ENCODE data around the gene SHISAL1. TPM values are rescaled to one million over a fixed set of nuclear protein-coding genes. Genes with fewer than 3 reads are reported as not detected.

Gene SHISAL1
- total and polyA plus RNA-seq, 2 donors (not counting 3 experiments of a cell fraction or from before 2014, with no cell fraction given): 0.01 to 0.07 TPM

GRCh38 chr22:44342347-44342956 lies 29.7 kb upstream of the SHISAL1 start:
- Histone ChIP-seq H3K4me1 (ENCODE audit: control insufficient read depth, extremely low read depth, insufficient read depth, low read length) (no peaks in the 10 kb centered on the region), H3K36me3 (ENCODE audit: control insufficient read depth in 2 of 2, extremely low read depth in 1 of 2, insufficient read depth in 2 of 2, low read length in 2 of 2) (no peaks in the 10 kb centered on the region), H3K9me1 (replicated peaks; ENCODE audit: control insufficient read depth, extremely low read depth, insufficient read depth, low read length) (no peaks in the 10 kb centered on the region), H3K9me3 (replicated peaks; ENCODE audit: control insufficient read depth, insufficient read depth, low read length) (no peaks in the 10 kb centered on the region), H3K27me3 (ENCODE audit: control insufficient read depth in 2 of 2, insufficient read depth in 2 of 2, low read length in 2 of 2) (peaks cover 0 to 1% of the 10 kb centered on the region in 2 experiments), H2AFZ (ENCODE audit: low read depth, low read length) (no peak overlapping the region), H4K20me1 (replicated peaks; ENCODE audit: control insufficient read depth, extremely low read depth, insufficient read depth, low read length) (no peaks in the 10 kb centered on the region), H3K4me2 (ENCODE audit: insufficient read depth, low read length) (no peak overlapping the region), H3K4me3 (replicated peaks in 1 of 3; ENCODE audit: insufficient read depth in 1 of 3, low read depth in 1 of 3, low read length in 3 of 3) (no peak overlapping the region), H3K79me2 (ENCODE audit: control insufficient read depth, insufficient read depth, low read length) (no peaks in the 10 kb centered on the region), H3K9ac (replicated peaks; ENCODE audit: extremely low read depth, insufficient read depth, low read length) (no peak overlapping the region), H3K27ac (ENCODE audit: insufficient read depth, low read depth, low read length) (no peak overlapping the region)
- TF ChIP-seq EZH2 (IDR thresholded peaks at IDR 0.05; ENCODE audit: borderline replicate concordance, low read depth, low read length, severe bottlenecking): no peak
- no peak for TF ChIP-seq POLR2AphosphoS5 (IDR thresholded peaks at IDR 0.05; ENCODE audit: insufficient read depth, low read depth, low read length)
- TF ChIP-seq FOS (IDR thresholded peaks at IDR 0.05; ENCODE audit: borderline replicate concordance, insufficient read depth, low read length): no peak
- TF ChIP-seq JUN (IDR thresholded peaks at IDR 0.05; ENCODE audit: borderline replicate concordance, insufficient read depth, insufficient read length, low read depth): no peak
- FAIRE-seq (no peak), DNase-seq (ENCODE audit: low read depth, low spot score) (no peak)
- intact Hi-C loops (cut with micrococcal nuclease): no loop called here
- BruUV-seq (replicated peaks): no TSS peak
- POLR2A ChIA-PET: no interaction called here
- CTCF ChIA-PET: no interaction called here
- dilution Hi-C loops (cut with MboI; ENCODE audit: extremely low pct_ligation_motif_present, low sequenced_read_pairs): no loop called here

- dilution Hi-C loops (cut with MboI; ENCODE audit: extremely low pct_ligation_motif_present, low sequenced_read_pairs) (no loop called here), intact Hi-C loops (cut with micrococcal nuclease) (no loop called here)
- Histone ChIP-seq H3K36me3 (ENCODE audit: control insufficient read depth in 2 of 2, extremely low read depth in 1 of 2, insufficient read depth in 2 of 2, low read length in 2 of 2) (no peaks in the 10 kb centered on the region), H3K79me2 (ENCODE audit: control insufficient read depth, insufficient read depth, low read length) (no peaks in the 10 kb centered on the region), H3K9ac (replicated peaks; ENCODE audit: extremely low read depth, insufficient read depth, low read length) (no peak overlapping the region), H3K27me3 (ENCODE audit: control insufficient read depth in 2 of 2, insufficient read depth in 2 of 2, low read length in 2 of 2) (peaks cover 0 to 1% of the 10 kb centered on the region in 2 experiments), H3K4me1 (ENCODE audit: control insufficient read depth, extremely low read depth, insufficient read depth, low read length) (no peaks in the 10 kb centered on the region), H3K4me3 (replicated peaks in 1 of 3; ENCODE audit: insufficient read depth in 1 of 3, low read depth in 1 of 3, low read length in 3 of 3) (no peak overlapping the region), H4K20me1 (replicated peaks; ENCODE audit: control insufficient read depth, extremely low read depth, insufficient read depth, low read length) (no peaks in the 10 kb centered on the region), H3K4me2 (ENCODE audit: insufficient read depth, low read length) (no peak overlapping the region), H3K9me3 (replicated peaks; ENCODE audit: control insufficient read depth, insufficient read depth, low read length) (no peaks in the 10 kb centered on the region), H3K9me1 (replicated peaks; ENCODE audit: control insufficient read depth, extremely low read depth, insufficient read depth, low read length) (no peaks in the 10 kb centered on the region), H3K27ac (ENCODE audit: insufficient read depth, low read depth, low read length) (no peak overlapping the region), H2AFZ (ENCODE audit: low read depth, low read length) (no peak overlapping the region)
- BruUV-seq (replicated peaks): no TSS peak
- no peak for DNase-seq (ENCODE audit: low read depth, low spot score)
- ChIA-PET POLR2A (no interaction called here), CTCF (no interaction called here)
- no peak for FAIRE-seq
- TF ChIP-seq MAX (IDR thresholded peaks at IDR 0.05; ENCODE audit: insufficient read depth, insufficient read length): no peak
- TF ChIP-seq FOS (IDR thresholded peaks at IDR 0.05; ENCODE audit: borderline replicate concordance, insufficient read depth, low read length): no peak
- TF ChIP-seq CTCF (IDR thresholded peaks at IDR 0.05; ENCODE audit: extremely low read depth in 1 of 2, insufficient read depth in 1 of 2, low read depth in 1 of 2, low read length in 2 of 2): no peak
- TF ChIP-seq POLR2A (IDR thresholded peaks at IDR 0.05; ENCODE audit: low read depth, low read length): no peak
- no peak for TF ChIP-seq JUN (IDR thresholded peaks at IDR 0.05; ENCODE audit: borderline replicate concordance, insufficient read depth, insufficient read length, low read depth)
- no peak for TF ChIP-seq GATA2 (IDR thresholded peaks at IDR 0.05; ENCODE audit: insufficient read depth, insufficient read length, low read depth, low read length)
- no peak for TF ChIP-seq MYC (IDR thresholded peaks at IDR 0.05; ENCODE audit: low read depth, low read length)
- TF ChIP-seq POLR2AphosphoS5 (IDR thresholded peaks at IDR 0.05; ENCODE audit: insufficient read depth, low read depth, low read length): no peak
- no peak for TF ChIP-seq EZH2 (IDR thresholded peaks at IDR 0.05; ENCODE audit: borderline replicate concordance, low read depth, low read length, severe bottlenecking)
Observed at GRCh38 chr22:44341431-44342346, 28.9 kb upstream of the SHISAL1 start.
